ENCODE data around the gene ANKRD13C. TPM values are rescaled to one million over a fixed set of nuclear protein-coding genes. Genes with fewer than 3 reads are reported as not detected.
A peak's percentile ranks its signal among the peaks of the same experiment; 100 is the strongest.

ANKRD13C gene
- total RNA-seq, 1 experiment from 2014 or later: 14.4 TPM

- BruUV-seq (replicated peaks): no TSS peak
- Histone ChIP-seq H3K9me3 (no peaks in the 10 kb centered on the region), H3K4me3 (ENCODE audit: low read depth, low read length) (no peak overlapping the region), H3K4me1 (peaks cover 5% of the 10 kb centered on the region), H3K36me3 (ENCODE audit: control insufficient read depth, insufficient read depth, low read length) (no peaks in the 10 kb centered on the region), H3K27me3 (replicated peaks; ENCODE audit: control insufficient read depth, insufficient read depth, low read length) (no peaks in the 10 kb centered on the region)
- H3K4me3 Mint-ChIP-seq (ENCODE audit: unreplicated experiment): no peak overlapping the region
- H3K4me1 Mint-ChIP-seq (ENCODE audit: low read depth, unreplicated experiment): peaks cover 23% of the 10 kb centered on the region
- TF ChIP-seq, protein P1, sequence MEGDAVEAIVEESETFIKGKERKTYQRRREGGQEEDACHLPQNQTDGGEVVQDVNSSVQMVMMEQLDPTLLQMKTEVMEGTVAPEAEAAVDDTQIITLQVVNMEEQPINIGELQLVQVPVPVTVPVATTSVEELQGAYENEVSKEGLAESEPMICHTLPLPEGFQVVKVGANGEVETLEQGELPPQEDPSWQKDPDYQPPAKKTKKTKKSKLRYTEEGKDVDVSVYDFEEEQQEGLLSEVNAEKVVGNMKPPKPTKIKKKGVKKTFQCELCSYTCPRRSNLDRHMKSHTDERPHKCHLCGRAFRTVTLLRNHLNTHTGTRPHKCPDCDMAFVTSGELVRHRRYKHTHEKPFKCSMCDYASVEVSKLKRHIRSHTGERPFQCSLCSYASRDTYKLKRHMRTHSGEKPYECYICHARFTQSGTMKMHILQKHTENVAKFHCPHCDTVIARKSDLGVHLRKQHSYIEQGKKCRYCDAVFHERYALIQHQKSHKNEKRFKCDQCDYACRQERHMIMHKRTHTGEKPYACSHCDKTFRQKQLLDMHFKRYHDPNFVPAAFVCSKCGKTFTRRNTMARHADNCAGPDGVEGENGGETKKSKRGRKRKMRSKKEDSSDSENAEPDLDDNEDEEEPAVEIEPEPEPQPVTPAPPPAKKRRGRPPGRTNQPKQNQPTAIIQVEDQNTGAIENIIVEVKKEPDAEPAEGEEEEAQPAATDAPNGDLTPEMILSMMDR (IDR thresholded peaks at IDR 0.05; ENCODE audit: insufficient read depth in 1 of 2, low read depth in 1 of 2, low read length in 1 of 2, severe bottlenecking in 1 of 2, unreplicated experiment in 1 of 2): no peak
- no peaks in the 10 kb centered on the region for H3K27me3 Mint-ChIP-seq (ENCODE audit: insufficient read depth, unreplicated experiment)
- POLR2A ChIA-PET: no interaction called here
- H3K9me3 Mint-ChIP-seq (ENCODE audit: unreplicated experiment): no peaks in the 10 kb centered on the region
- intact Hi-C loops (cut with micrococcal nuclease; ENCODE audit: unreplicated experiment): no loop called here
- peak overlapping the region; percentile 63 for H3K27ac Mint-ChIP-seq (ENCODE audit: unreplicated experiment)
- peak in 1 of 2 experiments; percentile 14 for DNase-seq
- CTCF ChIA-PET: no interaction called here
- no peaks in the 10 kb centered on the region for H3K36me3 Mint-ChIP-seq (ENCODE audit: insufficient read depth, unreplicated experiment)
Observed at GRCh38 chr1:70361727-70362398, 7.3 kb upstream of the ANKRD13C start.

GRCh38 chr1:70360321-70360720 lies 5.8 kb upstream of the ANKRD13C start:
- H3K27ac Mint-ChIP-seq (ENCODE audit: unreplicated experiment): no peak overlapping the region
- no peaks in the 10 kb centered on the region for H3K27me3 ChIP-seq (replicated peaks; ENCODE audit: control insufficient read depth, insufficient read depth, low read length)
- no peaks in the 10 kb centered on the region for H3K9me3 ChIP-seq
- intact Hi-C loops (cut with micrococcal nuclease; ENCODE audit: unreplicated experiment): no loop called here
- H3K27me3 Mint-ChIP-seq (ENCODE audit: insufficient read depth, unreplicated experiment): no peaks in the 10 kb centered on the region
- TF ChIP-seq, protein P1 (IDR thresholded peaks at IDR 0.05; ENCODE audit: insufficient read depth in 1 of 2, low read depth in 1 of 2, low read length in 1 of 2, severe bottlenecking in 1 of 2, unreplicated experiment in 1 of 2): no peak
- peaks cover 5% of the 10 kb centered on the region for H3K4me1 ChIP-seq
- peaks cover 27% of the 10 kb centered on the region for H3K4me1 Mint-ChIP-seq (ENCODE audit: low read depth, unreplicated experiment)
- H3K36me3 Mint-ChIP-seq (ENCODE audit: insufficient read depth, unreplicated experiment): peaks cover 6% of the 10 kb centered on the region
- no peaks in the 10 kb centered on the region for H3K36me3 ChIP-seq (ENCODE audit: control insufficient read depth, insufficient read depth, low read length)
- BruUV-seq (replicated peaks): no TSS peak
- ChIA-PET POLR2A (interaction anchor here (1.0 kb wide), 1 partner anchor 50 kb away, joined by 5 read pairs; the partner anchor contains the start of gene CTH), CTCF (no interaction called here)
- DNase-seq: peak; percentile 73 to 87
- no peaks in the 10 kb centered on the region for H3K9me3 Mint-ChIP-seq (ENCODE audit: unreplicated experiment)
- no peak overlapping the region for H3K4me3 ChIP-seq (ENCODE audit: low read depth, low read length)
- peak overlapping the region; percentile 31 for H3K4me3 Mint-ChIP-seq (ENCODE audit: unreplicated experiment)

DNA sequence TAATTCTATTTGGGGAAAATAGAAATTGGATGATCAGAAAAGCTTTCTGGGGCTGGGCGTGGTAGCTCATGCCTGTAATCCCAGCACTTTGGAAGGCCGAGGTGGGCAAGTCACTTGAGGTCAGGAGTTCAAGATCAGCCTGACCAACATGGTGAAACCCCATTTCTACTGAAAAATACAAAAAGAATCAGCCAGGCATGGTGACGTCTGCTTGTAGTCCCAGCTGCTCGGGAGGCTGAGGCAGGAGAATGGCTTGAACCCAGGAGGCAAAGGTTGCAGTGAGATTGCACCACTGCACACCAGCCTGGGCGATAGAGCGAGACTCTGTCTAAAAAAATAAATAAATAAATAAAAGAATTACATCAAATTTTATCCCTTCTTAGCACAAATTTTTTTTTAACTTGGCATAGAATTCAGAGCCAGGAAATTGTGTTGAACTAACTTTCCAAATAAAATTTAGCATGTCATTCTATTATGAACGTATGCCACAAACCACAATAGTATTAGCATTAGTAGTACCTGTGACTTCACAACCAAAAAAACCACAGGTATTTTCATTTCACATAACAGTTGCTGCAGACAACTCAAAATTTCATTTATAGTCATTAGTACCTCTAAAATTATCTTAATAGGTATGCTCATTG lies 4.5 kb upstream of the ANKRD13C start:
- H3K36me3 ChIP-seq (ENCODE audit: control insufficient read depth, insufficient read depth, low read length): no peaks in the 10 kb centered on the region
- ChIA-PET CTCF (no interaction called here), POLR2A (no interaction called here)
- TF ChIP-seq, protein P1 (IDR thresholded peaks at IDR 0.05; ENCODE audit: insufficient read depth in 1 of 2, low read depth in 1 of 2, low read length in 1 of 2, severe bottlenecking in 1 of 2, unreplicated experiment in 1 of 2): no peak
- H3K4me3 ChIP-seq (ENCODE audit: low read depth, low read length): no peak overlapping the region
- Mint-ChIP-seq H3K36me3 (ENCODE audit: insufficient read depth, unreplicated experiment) (peaks cover 6% of the 10 kb centered on the region), H3K27me3 (ENCODE audit: insufficient read depth, unreplicated experiment) (no peaks in the 10 kb centered on the region), H3K4me3 (ENCODE audit: unreplicated experiment) (no peak overlapping the region), H3K4me1 (ENCODE audit: low read depth, unreplicated experiment) (peaks cover 28% of the 10 kb centered on the region), H3K9me3 (ENCODE audit: unreplicated experiment) (no peaks in the 10 kb centered on the region), H3K27ac (ENCODE audit: unreplicated experiment) (no peak overlapping the region)
- no peaks in the 10 kb centered on the region for H3K9me3 ChIP-seq
- no peak for DNase-seq
- intact Hi-C loops (cut with micrococcal nuclease; ENCODE audit: unreplicated experiment): no loop called here
- H3K27me3 ChIP-seq (replicated peaks; ENCODE audit: control insufficient read depth, insufficient read depth, low read length): no peaks in the 10 kb centered on the region
- no TSS peak for BruUV-seq (replicated peaks)
- H3K4me1 ChIP-seq: peaks cover 5% of the 10 kb centered on the region; the same call in 1 of the 2 replicates

All from Caco-2 (cell line).